Hematopoietic multipotent progenitor cell treated with erythropoietin and hydrocortisone succinate and interleukin-3 and kit ligand, for 15 days (in vitro differentiated cells): ENCODE results near the gene LIX1L.
A peak's percentile ranks its signal among the peaks of the same experiment; 100 is the strongest.

Experiments
- DNase-seq: peaks from one replicate; pipeline ENCODE4 v3.0.0-alpha.2; 2015; ENCODE audit warnings: low spot score

The LIX1L gene

DNA sequence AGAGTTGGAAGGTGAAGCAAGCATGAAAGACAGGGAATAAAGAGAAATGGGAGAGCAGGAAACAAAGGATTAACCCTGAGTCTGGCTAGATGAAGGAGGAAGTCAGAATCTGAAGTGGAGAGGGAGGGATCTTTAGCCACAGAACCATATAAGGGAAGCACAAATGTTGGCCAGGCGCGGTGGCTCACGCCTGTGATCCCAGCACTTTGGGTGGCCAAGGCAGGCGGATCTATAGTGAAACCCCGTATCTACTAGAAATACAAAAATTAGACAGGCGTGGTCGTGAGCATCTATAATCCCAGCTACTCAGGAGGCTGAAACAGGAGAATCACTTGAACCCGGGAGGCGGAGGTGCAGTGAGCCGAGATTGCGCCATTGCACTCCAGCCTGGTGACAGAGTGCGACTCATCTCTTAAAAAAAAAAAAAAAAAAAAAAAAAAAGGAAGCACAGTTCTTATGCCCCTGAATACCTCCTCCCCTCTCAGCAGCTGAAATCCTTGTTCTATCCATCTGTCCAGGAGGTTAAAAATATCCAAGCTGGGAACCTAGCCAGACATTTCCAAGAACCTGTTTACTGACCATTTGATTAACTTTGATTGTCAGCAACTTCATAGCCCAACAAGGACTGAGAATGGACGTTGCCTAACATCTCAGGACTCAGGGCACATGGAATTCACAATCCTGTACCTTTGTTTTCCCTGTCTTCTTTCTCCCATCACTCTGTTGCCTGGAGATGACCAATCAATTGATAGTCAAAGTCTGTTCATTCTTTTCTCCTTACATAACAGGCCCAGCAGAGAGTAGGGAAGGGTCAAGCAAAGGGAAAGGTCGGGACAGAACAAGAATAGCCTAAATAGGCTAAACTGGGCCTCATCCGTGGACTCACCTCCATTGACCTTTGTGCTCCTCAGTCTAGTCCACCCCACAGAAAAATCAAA, 28.0 kb upstream of the LIX1L start:
- no peak for DNase-seq

DNA sequence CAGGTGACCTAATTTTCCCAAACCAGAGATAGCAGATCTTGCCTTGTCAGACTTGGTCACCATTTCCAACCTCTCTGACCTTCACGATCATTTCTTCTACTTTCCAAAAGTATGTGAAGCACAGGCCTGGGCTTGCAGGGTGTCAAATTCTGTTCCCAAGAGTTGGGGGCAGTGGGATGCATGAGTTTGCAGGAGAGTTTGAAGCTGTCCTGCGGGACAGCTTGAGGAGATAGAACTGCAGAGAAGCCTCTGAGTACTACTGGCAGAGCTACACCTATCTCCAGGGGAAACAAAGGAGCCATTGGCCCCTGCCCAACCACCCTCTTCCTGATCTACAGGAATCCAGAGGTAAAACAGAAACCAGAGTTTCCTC, 27.3 kb upstream of the LIX1L start:
- no peak for DNase-seq

DNA sequence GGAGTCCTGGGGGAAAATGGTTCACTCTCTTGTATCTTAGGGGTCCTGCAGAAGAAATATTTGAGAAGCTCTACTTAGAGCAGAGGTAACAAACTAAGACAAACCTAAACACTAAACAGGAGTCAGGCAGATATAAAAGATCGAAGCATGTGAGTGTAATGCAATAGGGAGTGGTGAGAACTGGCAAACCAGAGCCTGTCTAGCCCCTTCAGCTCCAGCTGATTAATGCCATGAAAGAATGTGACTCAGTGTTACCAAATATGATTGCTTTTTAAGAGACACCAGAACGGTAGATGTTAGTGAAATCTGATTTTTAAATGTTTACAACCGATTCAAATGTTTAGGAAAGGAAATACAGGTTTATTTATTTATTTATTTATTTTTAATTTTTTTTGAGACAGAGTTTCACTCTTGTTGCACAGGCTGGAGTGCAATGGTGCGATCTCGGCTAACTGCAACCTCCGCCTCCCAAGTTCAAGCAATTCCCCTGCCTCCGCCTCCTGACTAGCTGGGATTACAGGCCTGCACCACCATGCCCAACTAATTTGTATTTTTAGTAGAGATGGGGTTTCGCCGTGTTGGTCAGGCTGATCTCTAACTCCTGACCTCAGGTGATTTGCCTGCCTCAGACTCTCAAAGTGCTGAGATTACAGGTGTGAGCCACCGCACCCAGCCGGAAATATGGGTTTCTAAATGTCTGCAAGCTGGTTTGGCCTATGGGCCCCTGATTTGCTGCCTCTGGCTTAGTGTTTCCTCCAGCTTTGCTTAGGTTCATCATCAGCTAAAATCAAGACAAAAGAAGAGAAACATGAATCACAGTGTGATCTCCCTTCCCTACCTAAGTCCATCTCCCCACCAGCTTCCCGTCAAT, 26.4 kb upstream of the LIX1L start:
- no peak for DNase-seq

DNA sequence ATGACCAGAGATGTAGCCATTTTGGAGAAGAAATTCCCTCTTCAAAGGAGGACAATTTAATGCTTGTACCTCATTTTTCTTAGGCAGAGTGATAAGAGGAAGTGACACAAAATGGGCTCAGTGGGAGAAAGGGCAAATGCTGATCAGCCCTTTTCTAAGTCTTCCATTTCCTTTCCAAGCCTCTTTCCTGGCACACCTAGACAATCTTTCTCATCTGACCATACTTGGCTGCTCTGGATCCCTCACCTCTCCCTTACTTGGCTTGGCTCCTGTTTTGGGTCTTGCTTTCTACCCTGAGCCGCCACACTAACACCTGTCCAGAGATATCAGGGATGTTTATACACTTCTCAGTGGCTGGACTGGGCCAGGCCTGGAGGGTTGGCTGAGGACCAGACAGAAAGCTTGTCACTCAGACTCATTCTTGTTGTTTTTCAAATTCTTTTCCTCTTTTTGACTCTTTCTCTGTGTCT, 25.4 kb upstream of the LIX1L start:
- no peak for DNase-seq

DNA sequence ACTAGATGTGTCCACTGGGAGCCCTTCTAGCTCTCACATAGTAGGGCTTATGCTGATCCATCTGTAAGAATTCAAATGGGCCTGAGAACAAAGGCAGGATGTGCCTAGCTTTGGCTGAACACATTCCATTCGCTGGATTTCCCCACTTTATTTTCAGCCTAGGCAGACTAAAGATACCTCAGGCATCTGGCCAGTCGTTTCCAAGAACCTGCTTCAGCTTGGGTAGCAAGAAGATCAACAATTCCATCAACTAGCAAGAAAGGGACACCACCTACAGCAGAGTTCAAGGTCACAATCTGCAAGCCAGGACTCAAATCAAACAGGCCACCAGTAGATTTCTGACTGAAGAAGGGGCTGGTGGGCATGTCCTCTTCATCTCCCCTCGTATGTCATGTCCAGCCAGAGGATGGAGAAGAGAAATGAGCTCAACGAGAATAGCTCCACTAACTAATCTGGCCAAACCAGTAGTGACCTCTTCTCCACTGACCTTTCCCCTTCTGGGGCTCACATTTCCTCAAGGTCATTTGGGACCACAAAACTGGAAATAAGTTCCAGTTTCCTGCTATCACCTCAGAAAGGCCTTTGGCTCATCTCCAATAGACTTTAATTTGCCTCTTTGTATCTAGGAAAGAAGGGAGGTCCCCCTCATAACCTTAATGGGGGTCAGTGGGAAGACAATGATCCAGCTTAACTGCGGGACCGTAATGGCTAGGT, 24.4 kb upstream of the LIX1L start:
- DNase-seq: no peak

DNA sequence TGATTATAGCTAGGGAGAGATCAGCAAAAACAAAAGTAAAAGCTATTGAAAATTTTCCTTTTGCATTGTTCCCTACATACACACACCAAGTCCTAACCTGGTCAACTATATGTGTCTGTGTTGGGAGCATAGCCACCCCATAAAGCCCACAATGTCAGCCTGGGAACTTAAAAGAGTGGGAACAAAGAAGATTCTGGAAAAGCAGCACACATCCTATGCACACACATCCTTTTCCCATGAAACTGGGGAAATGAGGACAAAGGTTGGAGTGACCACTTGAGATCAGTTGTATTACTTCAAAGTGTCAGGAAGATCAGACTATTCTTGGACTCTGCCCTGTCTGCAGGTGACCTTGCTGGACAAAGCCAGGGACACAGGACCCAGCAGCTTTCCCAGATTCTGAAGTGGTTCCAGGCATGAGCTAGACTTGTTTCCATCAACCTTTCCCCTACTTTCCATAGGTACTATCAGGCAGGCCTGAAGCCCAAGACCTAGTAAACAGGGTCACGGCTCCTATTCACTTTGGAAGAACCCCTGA, 22.7 kb upstream of the LIX1L start:
- DNase-seq: no peak

DNA sequence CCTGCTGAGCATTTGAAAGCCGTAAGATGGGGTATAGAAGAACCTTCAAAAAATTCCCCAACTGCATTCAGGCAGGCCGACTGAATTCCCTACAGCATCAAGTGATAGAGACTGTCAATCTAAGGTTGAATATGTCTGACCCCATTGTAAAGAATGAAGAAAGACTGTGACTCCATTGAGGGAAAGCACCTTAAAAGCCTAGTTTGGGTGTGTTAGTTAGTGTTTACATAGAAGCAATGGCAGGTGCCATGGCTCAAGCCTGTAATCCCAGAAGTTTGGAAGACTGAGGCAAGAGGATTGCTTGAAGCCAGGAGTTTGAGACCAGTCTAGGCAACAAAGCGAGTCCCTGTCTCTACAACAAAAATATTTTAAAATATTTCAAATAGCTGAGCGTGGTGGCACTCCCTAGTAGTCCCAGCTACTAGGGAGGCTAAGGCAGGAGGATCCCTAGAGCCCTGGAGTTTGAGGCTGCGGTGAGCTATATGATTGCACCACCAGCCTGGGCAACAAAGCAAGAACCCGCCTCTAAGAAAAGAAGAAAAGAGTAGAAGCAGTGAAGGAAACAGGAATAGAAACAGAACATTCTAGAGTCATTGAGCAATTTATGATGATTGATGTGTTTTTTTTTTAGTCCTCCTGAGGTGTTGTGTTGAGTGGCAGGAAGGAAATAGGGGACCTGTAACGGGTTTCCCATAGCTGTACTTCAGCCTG, 22.1 kb upstream of the LIX1L start:
- DNase-seq: no peak

DNA sequence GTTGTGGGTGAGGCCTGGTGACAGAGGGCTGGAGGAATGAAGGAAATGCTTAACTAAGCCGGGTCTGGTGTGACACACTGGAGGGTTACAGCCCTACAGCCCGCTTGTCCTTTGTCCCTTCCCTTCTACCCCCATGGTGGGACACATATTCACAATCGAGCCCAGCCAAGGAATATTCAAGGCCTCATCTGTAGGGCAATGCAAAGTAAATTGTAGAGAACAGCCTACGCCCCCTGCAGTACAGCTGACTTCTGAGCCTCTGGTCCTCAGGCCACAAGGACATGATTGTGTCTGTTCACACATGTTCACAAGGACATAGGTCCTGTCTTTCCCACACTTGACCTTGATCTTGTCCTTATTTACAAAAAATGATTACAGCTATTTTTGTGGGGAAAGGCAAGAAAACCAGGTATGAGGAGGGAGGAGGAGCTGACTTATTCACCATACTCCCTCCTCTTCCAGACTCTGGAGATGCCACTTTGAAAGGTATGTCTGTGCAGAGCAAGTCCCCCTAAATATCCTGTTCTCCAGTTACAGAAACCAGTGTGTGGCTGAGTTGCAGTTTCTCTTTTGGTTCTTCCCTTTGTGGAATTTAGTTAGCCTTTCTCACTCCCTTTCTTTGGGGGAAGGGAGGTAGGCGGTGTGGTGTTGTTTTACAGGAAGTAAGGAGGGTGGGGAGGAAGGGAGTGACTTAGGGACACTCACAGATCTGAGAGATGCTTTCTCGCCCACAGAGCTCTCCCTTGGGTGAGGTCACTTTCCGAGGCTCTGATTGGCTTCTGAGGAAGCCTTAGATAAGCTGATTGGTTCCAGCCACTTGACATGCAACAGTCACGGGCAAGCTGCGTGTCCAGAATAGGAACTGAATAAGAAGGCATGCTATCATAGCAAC, 21.3 kb upstream of the LIX1L start:
- DNase-seq: peak; percentile 98

DNA sequence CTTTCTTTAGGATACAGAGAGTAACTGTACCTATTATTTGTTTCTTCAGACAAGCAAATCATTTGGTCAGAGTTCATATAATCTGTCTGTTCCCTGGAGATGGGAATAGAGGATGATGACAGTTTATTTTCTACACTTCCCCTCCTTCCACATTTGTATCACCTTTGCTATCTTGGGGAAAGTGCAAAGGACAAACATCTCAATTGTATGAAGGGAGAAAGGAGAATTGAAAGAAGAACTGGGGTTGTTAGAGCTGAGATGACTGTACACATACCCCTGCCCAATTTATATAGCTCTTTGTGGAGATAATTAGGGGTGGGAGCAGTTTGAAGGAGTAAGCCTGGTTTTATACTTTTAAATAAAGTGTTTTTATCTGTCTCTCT, 20.6 kb upstream of the LIX1L start:
- no peak for DNase-seq

DNA sequence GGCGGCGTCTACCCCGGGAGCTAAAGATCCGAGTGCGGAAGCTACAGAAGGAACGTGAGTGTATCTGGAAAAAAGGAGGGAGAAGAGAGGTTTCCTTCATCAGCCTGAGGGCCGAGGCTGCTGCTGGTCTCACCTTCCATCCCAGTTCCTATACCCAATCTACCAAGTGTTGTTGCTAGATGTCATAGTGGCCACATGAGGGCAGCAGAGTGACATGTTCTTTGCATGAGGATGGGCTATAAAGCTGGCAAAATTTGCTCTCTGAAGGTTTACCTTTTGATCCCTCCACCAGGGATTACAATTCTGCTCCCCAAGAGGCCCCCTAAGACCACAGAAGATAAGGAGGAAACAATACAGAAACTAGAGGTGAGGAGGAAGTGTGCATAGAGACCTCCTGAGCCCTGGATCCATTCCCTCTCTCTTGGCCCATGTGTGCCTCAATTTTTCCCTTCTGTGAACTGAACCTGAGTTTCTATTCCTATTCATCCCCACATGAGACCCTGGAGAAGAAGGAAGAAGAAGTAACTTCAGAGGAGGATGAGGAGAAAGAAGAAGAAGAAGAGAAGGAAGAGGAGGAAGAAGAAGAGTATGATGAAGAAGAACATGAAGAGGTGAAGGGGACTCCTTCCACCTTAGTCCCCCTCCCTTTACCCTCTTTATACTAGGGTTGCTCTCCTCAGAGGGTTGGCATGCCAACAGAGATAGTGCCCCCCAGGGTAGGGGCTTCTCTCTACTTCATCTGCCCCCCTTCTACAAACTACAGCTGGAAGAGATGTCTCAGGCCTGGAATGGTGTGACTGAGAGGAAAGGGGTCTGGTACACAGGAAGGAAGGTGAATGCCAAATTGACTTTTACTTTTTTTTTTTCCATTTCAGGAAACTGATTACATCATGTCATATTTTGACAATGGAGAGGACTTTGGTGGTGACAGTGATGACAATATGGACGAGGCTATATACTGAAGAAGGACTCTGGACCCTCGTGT, 20.0 kb upstream of the LIX1L start:
- peak; percentile 87 for DNase-seq

DNA sequence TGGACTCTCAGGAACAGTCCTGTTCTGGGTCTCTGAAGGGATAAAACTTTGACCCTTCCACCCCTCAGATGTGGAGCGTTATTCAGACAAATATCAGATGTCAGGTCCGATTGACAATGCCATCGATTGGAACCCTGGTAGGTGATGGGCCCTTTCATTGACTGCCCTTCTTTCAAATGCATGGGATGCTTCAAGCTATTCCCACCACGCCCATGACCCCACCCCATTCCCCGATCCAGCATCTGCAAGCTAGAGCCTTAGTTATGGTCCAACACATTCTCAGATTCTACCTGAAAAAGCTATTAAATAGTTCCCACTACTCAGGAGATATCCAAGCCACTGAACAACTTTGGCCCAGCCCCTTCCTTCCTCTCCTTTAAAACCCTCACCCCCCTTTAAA, 19.2 kb upstream of the LIX1L start:
- DNase-seq: no peak

DNA sequence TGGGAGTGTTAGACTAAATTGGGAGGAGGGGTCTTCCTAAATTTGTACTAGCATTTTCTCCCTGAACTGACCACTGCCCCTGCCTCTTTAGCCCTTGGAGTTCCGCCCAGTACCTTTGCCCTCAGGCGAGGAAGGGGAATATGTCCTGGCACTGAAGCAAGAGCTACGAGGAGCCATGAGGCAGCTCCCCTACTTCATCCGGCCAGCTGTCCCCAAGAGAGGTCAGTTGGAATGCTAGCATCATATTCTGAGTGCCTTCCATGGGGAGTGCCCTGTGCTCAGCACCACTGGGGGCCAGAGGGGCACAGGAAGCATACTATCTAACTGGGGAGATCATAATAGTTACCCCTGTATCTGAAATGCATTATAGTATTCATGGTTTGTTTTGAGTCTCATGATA, 17.4 kb upstream of the LIX1L start:
- no peak for DNase-seq

DNA sequence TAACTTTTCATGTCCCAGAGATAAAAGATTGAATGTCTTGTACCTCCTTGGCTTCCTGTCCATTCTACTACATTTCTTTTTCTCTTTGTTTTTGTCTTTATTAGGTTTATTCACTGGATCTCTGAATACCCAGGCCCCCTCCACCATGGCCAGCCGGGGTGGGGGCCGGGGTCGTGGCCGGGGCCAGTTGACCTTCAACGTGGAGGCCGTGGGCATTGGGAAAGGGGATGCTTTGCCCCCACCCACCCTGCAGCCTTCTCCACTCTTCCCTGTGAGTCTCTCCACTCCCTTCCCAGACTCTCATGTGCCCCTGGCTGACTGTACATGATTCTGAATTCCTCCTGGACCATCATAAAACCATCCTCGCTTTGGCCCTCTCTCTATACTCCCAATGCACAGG, 16.9 kb upstream of the LIX1L start:
- DNase-seq: no peak

DNA sequence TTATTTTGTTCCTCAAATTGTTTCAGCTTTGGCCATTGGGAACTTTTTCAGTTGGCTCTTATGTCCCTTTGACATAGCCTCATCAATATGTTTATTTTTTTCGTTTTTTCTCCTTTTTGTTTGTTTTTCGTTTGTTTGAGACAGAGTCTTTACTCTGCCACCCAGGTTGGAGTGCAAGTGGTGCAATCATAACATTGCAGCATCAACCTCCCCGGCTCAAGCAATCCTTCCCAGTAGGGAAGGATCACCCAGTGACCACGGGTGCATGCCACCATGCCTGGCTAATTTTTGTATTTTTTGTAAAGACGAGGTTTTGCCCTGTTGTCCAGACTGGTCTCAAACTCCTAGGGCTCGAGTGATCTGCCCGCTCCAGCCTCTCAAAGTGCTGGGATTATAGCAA, 14.8 kb upstream of the LIX1L start:
- no peak for DNase-seq

DNA sequence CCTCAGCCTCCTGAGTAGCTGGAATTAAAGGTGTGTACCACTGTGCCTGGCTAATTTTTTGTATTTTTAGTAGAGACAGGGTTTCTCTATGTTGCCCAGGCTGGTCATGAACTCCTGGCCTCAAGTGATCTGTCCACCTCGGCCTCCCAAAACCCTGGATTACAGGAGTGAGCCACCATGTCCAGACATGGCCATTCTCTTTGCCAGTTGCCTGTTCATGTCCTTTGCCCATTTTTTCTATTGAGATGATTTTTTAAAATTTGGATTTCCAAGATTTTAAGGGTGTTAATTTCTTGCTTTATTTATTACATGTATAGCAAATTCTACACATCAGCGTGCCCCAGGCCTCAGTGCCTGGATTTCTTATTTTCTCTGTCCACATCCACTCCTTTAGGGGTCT, 9.5 kb upstream of the LIX1L start:
- no peak for DNase-seq

DNA sequence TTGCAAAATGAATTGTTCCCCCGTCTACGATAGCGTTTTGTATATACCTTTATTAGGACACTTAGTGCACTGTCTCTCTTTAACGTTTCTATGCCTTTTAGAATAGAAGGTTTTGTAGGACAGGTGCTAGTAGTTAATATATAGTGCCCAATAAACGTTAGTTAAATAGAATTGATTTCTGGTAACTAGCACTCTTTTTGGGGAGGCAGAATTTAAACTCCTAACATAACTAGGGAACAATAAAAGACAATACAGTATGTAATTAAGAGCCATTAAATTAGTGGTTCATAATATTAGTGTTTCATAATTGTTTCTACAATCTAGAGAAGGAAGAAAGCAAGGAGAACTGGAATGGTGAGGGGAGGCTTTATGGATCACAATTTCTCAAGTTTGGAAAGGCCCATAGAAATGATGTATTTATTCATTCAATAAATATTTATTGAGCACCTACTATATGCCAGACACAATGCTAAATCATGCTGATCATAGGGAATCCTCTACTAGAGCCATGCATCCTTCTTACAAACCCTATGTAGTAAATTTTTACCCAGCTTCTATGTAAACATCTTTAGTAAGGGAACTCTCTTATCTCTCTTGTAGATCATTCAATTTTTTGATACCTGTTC, 7.4 kb upstream of the LIX1L start:
- no peak for DNase-seq

DNA sequence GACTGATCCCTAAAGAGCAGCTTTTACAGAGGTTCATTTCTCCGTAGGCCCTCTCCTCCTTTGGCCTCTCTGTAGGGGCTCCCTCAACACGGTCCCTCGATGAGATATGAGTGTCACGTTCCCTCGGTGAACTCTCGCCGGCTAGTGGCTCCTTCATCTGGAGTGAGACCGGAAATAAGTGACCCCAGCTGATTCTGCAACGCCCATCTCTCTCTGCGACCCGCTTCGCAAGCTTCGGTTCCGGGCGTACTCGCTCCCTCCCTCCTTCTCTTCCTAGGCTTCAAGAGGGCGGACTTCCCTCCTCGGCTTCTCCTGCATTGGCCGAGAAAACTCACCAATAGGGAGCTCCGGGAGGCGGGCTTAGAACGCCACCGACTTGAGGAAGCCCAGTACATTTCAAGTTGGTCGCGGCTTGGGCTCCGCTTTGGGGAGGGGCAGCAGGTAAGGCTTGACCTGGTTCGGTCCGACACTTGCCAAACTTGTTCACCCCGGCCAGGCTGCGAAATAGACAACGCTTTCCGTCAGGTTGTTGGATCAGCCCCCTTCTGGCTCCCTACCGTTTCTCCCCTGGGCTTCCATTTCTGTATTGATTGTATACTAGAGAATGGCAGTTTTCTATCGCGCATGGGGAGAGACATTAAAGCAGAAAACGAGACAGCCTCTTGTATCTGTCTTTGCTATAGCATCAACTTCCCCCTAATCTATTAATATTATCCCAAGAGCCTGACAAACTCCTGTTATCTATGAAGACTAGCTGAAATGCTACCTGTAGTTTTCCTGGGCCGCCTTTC, 6.7 kb upstream of the LIX1L start, which contains the start of the genes ANKRD34A and POLR3GL:
Gene ANKRD34A, minus strand, starts transcription at position 248 of the 791 bp plus-strand sequence. CDS start 2,816 bp downstream, outside the sequence.
Gene POLR3GL, plus strand, starts transcription at position 363 of the 791 bp plus-strand sequence. CDS start 10,176 bp downstream, outside the sequence.
- peak; percentile 94 for DNase-seq
